IPS-18a (cell line): ENCODE data around the gene TECTA.
"Not testable (repeated sequence)": the region's sequence is repeated elsewhere in the genome, so short reads cannot be mapped to it uniquely, and the experiment has no call there.

Experiments
- H3K27ac ChIP-seq: one replicate; pipeline ENCODE4 v1.5.1; 2013; ENCODE audit warnings: low read length
- H3K27me3 ChIP-seq: one replicate; pipeline ENCODE4 v1.6.1; 2013; ENCODE audit warnings: mild to moderate bottlenecking, low read length; ENCODE audit not compliant: control insufficient read depth, insufficient read depth
- H3K36me3 ChIP-seq: one replicate; pipeline ENCODE4 v1.6.1; 2013; ENCODE audit warnings: low read depth, low read length; ENCODE audit not compliant: control insufficient read depth
- H3K4me1 ChIP-seq: one replicate; pipeline ENCODE4 v1.6.1; 2013; ENCODE audit warnings: low read depth, low read length; ENCODE audit not compliant: control insufficient read depth
- H3K4me3 ChIP-seq: one replicate; pipeline ENCODE4 v1.5.1; 2013; ENCODE audit warnings: low read length
- H3K9ac ChIP-seq: one replicate; pipeline ENCODE4 v1.6.1; 2013; ENCODE audit warnings: mild to moderate bottlenecking, low read length, moderate library complexity
- H3K9me3 ChIP-seq: one replicate; pipeline ENCODE4 v1.6.1; 2013; ENCODE audit warnings: low read depth, low read length; ENCODE audit not compliant: control insufficient read depth

The TECTA gene

DNA sequence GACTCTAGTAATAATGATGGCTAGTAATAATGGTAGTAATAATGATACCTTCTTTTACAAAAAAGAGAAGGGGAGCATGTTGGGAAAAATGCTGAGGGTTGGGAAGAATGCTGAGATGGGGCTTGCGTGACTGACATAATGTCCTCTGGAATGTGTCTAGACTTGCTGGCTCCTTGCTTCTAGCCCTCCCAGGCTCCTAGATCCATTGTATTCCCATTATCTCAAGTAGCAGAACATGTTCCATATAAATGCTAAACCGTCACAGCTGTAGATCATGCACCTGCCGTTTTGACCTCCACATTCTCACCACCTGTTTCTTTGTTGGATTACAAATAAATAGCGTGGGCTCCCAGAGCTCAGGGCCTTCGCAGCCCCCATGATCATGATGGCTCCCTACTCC, 139.0 kb downstream of the TECTA start:
- not testable (repeated sequence) for H3K27me3 ChIP-seq, H3K9me3 ChIP-seq, H3K4me3 ChIP-seq, H3K9ac ChIP-seq, H3K36me3 ChIP-seq, H3K27ac ChIP-seq
- H3K4me1 ChIP-seq = peaks cover 36% of the 10 kb centered on the region

DNA sequence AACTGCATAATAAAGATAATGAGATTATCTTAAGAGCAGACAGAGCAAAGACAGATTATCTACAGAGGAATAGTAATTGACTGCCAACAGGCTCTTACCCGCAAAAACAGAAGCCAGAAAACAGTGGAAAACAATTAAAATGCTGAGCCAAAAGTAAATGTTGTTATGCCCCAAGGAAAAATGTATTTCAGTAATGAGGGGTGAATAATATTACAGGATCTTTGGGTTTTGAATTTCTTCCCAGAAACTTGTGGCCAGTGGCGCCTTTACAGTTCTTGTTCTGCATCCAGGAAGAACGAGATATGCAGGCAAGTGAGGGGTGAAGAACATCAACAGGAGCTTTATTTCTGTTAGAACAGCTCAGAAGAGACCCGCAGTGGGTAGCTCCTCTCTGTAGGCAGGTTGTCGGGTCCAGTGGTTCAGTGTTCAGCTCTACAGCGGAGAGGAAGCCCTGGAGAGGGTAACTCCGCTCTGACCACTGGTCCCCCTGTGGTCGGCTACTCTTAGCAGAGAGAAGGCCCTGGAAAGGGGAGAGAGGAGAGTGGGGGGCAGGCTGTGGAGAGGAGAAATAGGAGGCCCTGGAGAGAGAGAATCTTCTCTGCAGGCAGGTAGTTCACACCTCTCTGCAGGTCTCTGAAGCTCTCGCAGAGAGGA, 139.7 kb downstream of the TECTA start:
- Histone ChIP-seq H3K9ac (no peak overlapping the region), H3K27me3 (no peaks in the 10 kb centered on the region), H3K36me3 (no peaks in the 10 kb centered on the region), H3K4me1 (peaks cover 30% of the 10 kb centered on the region), H3K9me3 (no peaks in the 10 kb centered on the region), H3K27ac (no peak overlapping the region), H3K4me3 (no peak overlapping the region)
